GM12891 (cell line): ENCODE data around the gene NDOR1.

Source experiments
- POLR2A ChIP-seq: IDR thresholded peaks from 2 replicates; pipeline ENCODE4 v1.6.1; 2011; ENCODE audit warnings: low read depth, low read length, control low read depth
- POLR2AphosphoS5 ChIP-seq: IDR thresholded peaks from 2 replicates; pipeline ENCODE4 v1.6.1; 2011; ENCODE audit warnings: low read depth, low read length, control low read depth
- TAF1 ChIP-seq: IDR thresholded peaks from 2 replicates; pipeline ENCODE4 v1.6.1; 2011; ENCODE audit warnings: low read depth, low read length, control low read depth

DNA sequence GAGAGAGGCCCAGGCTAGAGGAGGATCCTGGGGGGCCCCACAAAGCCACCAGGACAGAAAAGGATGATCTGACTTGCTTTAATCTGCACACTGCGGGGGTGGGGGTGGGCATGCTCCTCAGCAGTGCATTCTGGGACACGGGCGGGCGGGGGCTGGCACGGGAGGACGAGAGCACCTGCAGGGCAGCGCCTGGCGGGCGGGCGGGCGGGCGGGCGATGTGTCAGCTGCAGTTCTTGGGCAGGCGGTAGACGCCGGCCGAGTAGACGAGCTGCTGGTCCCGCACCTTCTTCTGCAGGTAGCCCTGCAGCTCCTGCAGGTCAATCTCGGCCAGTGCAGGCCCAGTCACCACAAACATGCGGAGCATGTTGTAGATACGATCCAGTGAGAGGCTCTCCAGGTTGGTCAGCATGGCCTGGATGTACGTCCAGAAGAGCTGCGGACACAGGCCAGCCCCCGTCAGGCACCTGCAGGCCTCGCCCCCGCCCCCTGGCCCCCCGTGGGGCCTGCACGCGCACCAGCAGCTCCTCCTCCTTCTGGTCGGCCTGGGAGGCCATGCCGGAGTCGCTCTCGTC is 30.7 kb upstream of the NDOR1 start:
- TF ChIP-seq POLR2A (no peak), TAF1 (no peak), POLR2AphosphoS5 (no peak)
